HG02973 (cell line): ENCODE measurements around the gene MOB1A.

Source experiments
- ATAC-seq: cut with Tn5 transposase; IDR thresholded peaks from one replicate; pipeline ENCODE4 v1.9.1; 2021; ENCODE audit warnings: moderate library complexity; ENCODE audit not compliant: unreplicated experiment

Gene MOB1A

DNA sequence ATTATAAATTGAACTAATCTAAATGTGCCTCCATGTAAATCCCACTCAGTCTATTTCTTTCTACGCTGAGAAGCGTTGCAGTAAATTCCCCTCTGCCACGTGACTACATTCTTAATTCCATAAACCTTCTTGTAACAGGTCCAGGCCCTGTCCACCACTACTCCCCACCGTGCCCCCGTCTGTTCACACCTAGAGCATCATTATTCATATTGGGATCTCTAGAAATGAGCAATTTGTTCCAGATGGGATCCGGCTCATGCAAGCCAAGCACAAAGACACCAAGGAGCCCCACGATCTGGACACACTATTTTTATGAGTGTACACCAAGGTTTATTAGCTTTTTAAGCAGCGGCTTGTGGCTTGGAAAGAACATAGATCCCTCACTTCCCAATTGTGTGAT is 69.1 kb downstream of the MOB1A start:
- no peak for ATAC-seq

DNA sequence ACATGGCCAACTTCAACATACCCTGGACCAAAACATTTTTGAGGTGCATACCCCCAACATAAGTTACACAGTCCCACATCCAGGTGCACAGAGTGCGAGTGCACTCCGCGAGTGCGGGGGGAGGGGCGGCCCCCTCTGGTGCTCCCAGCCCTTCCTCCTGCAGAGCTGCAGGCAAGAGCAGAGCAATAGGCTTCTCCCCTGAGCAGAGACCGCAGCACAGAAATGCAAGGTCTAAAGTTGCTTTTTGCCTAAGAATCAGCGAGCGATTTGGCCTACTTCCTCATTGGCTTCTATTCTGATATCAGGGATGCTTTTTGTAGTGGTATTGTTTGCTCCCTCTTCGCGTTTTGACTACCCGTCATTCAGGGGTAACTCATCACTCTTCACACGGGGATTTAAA is 71.6 kb downstream of the MOB1A start:
- no peak for ATAC-seq

DNA sequence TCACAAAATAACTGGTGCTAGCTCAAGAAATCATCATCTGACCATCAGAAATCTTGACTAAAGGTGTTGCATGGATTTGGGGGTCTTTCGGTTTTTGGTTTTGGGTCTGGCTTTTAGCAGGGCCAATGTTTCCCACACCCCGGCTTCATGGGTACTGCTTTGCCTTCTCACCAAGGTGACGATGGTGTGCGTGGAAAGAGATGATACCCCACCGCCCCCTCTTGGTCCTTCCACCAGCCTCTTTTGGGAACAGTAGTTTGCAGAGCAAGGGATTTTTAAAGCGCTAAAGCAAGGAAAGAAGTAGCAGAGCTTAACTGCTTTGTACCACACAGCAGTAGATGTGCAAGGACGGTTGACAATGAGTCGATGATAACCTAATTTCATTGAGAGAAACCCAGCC is 73.3 kb downstream of the MOB1A start:
- ATAC-seq = no peak

DNA sequence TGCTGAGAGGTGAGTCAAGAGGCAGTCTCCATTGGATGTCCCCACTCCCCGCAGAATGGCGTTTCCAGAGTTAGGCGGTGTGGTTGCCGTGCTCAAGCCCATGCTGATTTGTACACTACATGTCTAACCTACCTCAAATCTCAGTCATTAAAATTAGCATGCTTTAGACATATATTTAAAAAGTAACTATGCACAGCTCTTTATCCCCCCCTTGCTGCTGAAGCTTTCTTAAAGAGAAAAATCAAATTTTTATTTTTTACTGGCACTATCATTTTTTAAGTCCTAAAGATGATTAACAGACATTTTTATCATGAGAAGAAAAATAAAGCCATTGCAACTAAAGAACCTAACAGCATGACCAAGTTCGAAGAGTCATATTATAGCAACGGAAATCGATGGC is 73.8 kb downstream of the MOB1A start:
- ATAC-seq = no peak

DNA sequence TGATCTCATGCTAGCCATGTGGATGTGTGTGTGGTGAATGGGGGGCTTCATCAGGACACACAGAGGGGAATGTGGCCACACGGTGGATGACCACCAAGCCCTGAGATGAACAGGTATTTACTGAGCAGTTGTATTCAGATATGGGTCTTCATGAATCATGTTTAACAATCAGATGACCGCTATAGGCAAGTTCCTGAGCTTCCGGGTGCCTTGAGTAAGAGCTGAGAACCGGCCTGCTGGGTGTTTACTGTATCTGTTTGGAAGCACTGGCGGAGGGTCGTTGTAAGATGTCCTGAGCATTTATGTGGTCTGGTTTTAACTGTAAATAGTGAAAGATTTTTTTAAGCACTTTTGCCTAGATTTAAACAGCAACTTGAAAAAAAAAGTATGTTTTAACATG is 74.9 kb downstream of the MOB1A start:
- no peak for ATAC-seq
